HG03060 (cell line): ENCODE results near the gene CPEB2.
"Not testable (repeated sequence)": the region's sequence is repeated elsewhere in the genome, so short reads cannot be mapped to it uniquely, and the experiment has no call there.

ENCODE experiments used
- ATAC-seq: cut with Tn5 transposase; IDR thresholded peaks from one replicate; pipeline ENCODE4 v1.9.1; 2021; ENCODE audit warnings: low read depth, moderate number of reproducible peaks; ENCODE audit not compliant: unreplicated experiment

The CPEB2 gene

DNA sequence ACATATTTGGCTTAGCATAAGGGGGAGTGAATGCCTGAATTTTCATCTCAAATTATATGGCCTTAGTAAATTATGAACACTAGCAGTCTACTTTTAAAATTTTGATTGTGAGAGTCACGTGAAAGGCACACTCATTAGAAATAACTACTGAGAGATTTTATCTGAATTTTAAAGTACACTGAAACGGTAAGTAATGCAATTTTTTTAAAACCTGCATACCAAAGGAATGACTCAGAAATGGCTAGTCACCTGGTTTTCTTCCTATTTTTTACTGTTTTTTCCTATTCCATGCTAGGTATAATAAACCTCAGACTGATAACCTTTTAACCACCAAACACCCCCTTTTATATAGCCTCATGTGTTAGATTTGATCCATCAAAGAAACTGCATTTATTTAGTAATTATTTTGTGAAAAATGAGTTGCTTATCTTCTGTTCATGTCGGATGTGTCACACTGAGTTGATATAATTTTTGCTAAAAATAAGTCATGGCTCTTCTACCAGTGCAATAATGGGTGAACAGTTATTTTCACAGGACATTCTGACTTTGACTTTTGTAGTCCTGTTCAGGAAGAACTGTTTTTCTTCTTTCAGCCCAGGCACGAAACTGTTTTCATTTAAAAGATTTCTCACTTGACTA, 40.4 kb downstream of the CPEB2 start:
- no peak for ATAC-seq

DNA sequence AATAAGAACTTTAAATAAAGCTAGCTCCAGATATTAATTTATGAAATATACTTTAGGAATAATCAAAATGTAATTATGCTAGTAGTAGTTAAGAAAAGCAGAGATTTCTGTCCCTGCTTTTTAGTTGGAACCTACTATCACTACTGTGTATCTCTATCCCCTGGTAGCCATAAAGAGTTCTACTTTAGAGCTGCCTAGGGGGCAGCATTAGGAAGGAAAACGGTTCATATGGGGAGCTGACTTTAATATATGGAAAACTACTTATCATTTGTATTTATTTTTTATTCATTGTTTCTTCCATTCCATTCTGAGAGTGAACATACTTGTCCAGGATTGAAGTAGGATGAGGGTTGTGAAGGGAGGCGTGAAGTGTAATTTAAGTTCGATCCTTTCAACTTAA, 40.9 kb downstream of the CPEB2 start:
- no peak for ATAC-seq

DNA sequence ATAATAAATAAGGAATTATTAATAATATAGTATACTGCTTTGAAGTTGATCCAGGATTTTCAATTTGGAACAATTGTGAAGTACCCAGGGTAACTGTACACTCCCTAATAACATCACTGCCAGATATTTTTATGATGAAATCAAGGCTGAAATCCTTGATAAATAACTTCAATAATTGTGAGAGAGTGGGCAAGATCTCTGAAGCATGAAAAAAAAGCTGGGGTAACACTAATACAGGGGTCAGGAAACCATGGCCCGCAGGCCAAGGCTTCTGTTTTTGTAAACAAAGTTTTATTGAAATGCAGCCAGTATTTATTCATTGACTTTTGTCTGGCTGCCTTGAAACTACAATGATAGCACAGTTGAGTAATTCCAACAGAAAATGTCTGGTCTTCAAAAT, 41.6 kb downstream of the CPEB2 start:
- ATAC-seq: no peak

DNA sequence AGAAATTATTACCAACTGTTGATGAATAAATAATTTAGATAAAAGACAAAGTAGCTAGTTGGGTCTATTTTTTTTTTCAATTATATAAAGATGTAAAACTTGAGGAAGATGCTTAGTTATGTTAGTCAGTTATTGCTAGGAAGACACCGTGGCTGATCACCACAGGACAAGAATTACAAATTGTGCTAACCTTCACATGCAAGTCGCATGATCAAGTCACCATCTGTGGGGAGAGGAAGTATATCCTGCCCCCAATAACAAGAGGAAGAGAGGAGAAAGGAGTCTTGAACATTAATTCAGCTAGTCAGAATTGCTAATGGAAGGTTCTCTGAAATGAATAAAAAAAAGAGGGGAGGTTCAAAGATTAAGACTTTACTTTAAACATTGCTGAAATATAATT, 52.3 kb downstream of the CPEB2 start:
- no peak for ATAC-seq

DNA sequence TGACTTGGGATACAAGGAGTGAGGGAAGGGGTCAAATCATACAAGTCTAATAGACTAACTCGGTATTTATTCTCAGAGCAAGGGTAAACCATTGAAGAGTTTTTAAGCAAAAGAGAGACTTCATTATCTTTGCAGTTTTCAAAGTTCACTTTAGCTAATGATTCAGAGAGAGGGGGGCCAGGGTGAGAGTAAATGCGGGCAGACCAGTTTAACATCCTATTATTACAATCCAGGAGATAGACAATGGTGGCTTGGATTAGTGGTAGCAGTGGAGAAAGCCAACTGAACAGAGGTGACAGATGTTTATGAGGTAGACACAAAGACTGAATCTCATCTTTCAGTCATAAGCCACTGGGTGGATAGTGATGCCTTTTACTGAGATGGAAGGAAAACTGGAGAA, 57.9 kb downstream of the CPEB2 start:
- no peak for ATAC-seq

DNA sequence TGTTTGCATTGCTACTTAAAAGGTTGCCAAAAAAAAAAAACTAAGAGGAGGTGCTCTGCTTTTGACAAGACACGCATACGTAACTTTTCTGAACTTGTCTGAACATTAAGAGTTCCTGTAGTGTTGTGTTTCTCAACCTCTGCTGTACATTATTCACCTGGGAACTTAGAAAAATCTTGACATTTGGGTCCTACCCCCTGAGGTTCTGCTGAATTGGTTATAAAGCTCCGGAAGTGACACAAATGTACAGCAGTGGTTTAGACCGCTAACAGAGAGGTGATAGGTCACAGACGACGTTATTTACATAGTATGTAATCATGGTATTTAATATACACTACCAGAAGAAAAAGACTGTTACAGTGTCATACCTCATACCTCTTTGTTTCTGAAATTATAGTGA, 61.1 kb downstream of the CPEB2 start:
- no peak for ATAC-seq

DNA sequence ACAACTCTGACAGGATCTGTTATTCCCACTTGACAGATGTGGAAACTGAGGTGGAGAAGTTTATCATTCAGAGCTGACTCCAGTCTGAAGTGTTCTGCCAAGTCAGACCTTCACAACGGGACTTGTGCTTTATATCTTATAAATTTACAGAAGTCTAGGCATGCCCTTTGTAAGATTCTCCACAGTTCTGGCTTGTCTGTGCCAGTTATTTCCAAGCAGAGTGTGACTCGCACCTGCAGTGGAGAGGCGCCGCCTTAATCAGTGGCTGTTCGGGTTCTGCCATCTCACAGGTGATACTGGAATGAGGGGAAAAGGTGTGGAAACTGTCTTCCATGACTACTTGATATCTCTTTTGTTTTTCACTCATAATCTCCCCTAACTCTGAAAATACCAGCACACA, 63.2 kb downstream of the CPEB2 start:
- ATAC-seq: no peak

DNA sequence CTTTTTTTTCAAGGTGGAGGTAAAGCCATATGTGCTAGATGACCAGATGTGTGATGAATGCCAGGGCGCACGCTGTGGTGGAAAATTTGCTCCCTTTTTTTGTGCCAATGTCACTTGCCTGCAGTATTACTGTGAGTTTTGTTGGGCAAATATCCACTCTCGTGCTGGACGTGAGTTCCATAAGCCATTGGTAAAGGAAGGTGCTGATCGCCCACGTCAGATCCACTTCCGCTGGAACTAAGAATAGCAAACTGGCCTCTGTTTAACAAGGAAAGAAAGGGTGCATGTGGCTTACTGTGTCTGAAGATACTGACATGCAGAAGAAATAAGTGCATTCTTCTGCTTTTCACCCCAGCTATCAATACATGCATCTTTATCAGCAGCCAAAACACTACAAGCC, 63.9 kb downstream of the CPEB2 start:
- no peak for ATAC-seq

DNA sequence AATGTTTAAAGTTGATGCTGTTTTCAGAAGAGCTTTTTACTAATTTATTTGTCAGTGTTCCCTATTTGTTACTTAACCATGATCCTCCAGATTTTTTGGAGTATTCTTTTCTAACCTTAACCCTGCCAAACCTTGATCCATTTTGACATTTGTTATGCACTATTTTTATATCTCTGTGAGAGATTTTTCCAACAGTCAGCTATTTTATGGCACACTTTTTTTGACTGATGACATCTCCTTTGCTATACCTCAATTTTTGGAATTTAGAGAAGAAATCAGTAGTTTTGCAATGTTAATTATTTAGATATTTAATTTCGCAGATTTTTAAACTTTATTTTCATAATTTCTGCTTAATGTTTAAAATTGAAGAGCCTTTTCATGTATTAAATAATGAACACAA, 66.0 kb downstream of the CPEB2 start:
- ATAC-seq: no peak

DNA sequence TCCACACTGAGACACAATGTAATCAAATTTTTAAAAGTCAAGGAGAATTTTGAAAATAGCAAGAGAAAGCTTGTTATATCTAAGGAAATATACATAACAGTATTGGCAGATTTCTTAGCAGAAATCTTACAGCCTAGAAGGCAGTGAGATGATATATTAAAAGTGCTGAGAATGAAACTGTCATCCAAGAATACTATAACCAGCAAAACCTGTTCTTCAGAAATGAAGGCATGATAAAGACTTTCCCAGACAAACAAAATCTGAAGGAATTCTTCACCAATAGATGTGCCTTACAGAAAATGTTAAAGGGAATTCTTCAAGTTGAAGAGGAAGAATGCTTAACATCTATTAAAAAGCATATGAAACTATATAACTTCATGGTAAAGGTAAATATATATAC, 73.6 kb downstream of the CPEB2 start:
- no peak for ATAC-seq

DNA sequence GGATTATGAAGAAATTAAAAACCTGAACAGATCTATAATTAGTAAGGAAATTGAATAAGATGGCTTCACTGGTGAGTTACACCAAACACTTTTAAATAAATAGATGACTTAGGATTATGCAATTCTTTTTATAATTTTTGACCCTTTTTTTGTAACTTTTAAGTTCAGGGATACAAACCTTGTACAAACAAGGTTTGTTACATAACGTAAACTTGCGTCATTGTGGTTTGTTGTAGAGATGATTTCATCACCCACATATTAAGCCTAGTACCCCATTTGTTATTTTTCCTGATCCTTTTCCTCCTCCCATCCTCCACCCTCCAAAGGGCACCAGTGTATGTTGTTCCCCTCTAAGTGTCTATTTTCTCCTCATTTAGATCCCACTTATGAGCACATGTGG, 75.7 kb downstream of the CPEB2 start:
- ATAC-seq: no peak

DNA sequence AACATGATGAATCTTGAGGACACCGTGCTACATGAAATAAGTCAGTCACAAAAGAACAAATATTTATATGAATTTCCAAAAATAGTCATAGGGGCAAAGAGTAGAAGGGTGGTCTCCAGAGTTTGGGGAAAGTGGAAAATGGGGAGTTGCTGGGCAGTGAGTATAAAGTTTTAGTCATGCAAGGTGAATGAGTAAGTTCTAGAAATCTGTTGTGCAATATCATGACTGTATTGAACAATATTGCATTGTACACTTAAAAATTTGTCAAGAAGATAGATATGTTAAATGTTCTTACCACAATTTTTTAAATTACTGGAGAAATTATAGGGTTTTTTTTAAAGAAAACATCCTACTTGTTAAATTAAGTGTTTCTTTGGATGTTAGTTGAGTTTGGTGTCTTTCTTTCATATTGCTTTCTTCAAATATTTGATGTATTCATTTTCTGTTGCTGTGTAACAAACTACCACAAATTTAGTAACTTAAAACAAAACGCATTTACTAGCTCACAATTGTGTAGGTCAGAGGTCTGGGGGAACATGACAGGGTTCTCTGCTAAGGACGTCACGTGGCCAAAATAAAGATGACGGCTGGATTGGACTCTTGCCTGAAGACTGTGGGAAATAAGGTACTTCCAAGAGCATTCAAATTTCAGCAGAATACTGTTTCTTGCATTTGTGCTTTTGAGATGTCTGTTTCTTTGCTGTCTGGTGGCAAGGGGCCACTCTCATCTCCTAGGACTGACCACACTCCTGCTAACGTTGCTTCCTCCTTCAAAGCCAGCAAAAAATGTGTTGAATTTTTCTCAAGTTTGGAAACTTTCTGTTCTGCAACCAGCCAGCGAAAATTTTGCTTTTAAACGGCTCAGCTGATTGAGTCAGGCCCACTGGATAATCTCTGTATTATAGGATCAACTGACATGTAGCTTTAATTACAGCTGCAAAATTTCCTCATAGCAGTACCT, 76.7 kb downstream of the CPEB2 start:
- ATAC-seq: no peak

DNA sequence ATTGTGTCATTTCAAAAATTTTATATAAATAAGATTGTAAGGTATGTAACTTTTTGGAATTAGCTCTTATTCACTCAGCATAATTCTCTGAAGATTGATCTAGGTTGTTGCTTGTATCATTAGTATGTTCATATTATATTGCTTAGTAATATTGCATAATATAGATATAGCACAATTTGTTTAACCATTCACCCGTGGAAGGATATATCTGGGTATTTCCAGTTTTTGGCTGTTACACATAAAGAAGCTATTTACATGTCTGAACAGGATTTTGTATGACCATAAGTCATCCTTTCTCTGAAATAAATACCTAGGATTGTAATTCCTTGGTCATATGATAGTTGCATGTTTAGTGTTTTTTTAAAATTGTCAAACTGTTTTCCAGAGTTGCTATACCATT, 82.5 kb downstream of the CPEB2 start:
- ATAC-seq: no peak

DNA sequence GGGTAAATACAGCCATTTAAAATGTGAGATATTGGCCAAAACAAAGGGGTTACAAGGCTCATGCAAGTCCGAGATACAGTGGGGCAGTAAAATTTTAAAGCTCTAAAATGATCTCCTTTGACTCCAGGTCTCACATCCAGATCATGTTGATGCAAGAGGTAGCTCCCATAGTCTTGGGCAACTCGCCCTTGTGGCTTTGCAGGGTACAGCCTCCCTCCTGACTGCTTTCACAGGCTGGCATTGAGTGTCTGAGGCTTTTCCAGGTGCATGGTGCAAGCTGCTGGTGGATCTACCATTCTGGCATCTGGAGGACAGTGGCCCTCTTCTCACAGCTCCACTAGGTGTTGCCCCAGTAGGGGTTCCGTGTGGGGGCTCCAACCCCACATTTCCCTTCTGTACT, 83.5 kb downstream of the CPEB2 start:
- not testable (repeated sequence) for ATAC-seq

DNA sequence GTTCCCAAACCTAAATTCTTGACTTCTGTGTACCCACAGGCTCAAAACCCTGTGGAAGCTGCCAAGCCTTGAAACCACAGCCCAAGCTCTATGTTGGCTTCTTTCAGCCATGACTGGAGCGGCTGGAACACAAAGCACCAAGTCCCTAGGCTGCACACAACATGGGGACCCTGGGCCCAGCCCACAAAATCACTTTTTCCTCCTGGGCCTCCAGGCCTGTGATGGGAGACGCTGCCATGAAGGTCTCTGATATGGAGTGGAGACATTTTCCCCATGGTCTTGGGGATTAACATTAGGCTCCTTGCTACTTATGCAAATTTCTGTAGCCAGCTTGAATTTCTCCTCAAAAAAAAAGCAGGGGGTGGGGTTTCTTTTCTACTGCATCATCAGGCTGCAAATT, 84.0 kb downstream of the CPEB2 start:
- ATAC-seq: not testable (repeated sequence)

DNA sequence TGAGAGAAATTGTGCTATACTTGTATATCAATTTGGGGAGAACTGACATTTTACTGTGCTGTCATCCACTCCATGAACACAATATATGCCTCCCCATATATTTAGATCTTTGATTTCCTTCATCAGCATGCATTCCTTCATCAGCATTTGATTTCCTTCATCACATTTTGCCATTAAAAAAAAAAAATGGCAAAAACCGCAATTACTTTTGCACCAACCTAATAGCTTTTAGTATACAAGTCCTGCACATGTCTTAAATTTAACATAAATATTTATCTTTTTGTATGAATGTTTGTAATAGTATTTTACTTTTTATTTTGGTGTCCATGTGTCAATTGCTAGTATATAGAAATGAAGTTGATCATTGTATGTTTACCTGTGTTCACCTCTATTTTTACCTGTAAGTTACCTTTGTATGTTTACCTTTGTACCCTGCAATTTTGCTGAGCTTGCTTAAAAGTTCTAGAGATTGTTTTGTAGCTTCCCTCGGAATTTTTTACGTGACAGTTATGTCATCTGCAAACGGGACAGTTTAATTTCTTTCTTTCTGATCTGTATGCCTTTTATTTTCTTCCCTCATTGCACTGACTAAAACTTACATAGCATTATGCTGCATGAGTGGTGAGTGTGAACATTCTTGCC, 86.2 kb downstream of the CPEB2 start:
- ATAC-seq: no peak

DNA sequence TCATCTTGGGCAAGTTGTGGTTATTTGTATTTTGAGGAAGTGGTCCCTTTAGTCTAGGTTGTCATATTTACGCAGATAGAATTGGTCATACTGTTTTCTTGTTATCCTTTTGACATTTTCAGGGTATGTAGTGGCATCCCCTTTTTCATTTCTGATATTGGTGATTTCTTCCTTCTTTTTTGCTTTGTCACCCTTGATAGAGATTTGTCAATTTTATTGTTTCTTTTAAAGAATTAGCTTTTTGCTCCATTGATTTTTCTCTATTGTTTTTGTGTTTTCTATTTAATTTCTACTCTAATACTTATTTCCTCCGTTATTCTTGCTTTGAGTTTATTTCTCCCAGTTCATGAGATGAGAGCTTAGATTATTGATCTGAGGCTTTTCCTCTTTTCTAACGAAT, 87.7 kb downstream of the CPEB2 start:
- no peak for ATAC-seq

DNA sequence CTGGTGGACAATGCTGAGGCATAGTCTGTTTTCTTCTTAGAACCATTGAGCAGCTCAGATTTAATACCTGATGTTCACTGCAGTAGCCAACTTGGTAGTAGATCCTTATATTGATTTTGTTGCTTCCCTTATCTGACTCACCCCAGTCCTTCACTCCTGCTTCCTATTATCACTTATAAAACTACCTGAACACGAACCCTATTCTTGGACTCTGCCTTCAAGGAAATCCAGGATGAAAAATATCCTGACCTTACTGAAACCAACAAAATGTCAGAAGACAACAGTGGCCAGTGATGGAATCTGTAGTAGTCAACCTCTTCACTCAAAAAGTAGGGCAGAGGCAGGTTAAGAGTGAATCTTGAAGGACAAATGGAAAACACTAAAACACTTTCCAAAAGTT, 98.1 kb downstream of the CPEB2 start:
- ATAC-seq: no peak

DNA sequence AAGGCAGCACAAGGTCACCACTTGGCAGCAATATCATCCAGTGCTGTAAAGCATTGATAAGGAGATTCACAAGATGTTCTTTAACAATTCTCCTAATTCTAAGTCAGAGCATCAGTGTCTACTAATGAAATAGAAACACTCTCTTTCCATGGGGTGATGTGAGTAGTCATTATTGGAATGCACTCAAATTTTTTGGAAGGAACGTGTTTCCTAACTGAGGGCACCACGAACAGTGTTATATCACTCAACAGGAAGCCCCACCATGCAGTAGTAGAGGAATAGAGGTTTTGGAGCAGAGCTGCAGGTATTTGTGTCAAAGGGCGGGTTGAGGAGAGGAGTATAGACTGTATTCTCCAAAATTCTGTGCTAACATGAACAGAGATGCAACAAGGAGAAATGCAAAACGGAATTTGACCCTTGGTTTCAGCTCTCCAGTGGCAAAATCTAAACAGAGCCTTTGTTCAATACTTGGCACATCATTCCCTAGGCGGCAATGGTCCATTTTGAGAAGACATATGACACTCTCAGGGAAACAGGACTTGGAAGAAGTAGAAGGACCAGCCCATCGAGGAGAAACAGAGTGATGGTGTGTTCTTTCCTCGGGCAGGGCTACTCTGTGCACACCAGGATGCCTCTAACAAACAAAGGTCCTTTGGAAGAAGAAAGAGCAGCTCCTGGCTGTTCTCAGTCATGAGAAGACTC, 98.9 kb downstream of the CPEB2 start:
- no peak for ATAC-seq

DNA sequence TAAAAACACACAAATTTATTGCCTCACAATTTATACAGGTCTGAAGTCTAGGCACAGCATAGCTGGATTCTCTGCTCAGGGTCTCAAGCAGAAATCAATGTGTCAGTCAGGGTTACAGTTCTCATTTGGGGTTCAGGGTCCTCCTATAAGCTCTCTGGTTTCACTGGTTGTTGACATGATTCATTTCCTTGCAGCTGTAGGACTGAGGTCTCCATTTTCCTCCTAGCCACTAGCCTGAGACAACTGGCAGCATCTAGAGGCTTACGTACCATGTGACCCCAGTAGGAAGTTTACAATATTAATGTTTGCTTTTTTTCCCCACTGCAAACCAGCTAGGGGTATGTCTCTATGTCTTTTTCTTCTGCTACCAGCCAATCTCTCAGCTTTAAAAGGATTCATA, 102.5 kb downstream of the CPEB2 start:
- ATAC-seq: no peak

DNA sequence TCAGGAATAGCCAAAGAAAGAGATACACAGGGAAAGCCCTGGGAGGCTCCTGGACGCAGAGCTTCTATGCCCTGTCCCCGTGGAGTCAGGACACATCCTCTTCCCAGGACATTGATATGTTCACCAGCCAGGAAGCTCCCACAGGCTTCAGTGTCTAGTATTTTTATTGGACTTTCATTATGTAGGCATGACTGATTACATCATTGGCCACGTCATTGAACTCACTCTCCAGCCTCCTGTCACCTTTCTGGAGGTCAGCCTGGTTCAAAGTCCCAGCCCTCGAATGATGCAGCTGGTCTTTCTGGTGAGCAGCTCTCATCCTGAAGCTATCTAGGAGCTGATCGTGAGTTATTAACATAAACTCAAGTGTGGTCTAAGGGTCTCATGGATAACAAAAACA, 104.1 kb downstream of the CPEB2 start:
- no peak for ATAC-seq
